Stimulated activated CD4-positive, alpha-beta T cell treated with anti-CD3 and anti-CD28 coated beads, Interleukin-1b, Interleukin-23, amount 100 ng/mL, for 1 hour (primary cell): ENCODE data around the gene GPR82.
"Not testable (repeated sequence)": the region's sequence is repeated elsewhere in the genome, so short reads cannot be mapped to it uniquely, and the experiment has no call there.

Experiments used
- DNase-seq, 2 donors: peaks; one replicate each; pipeline ENCODE4 v3.0.0-alpha.2; 2020; ENCODE audit warnings: low read depth in 2 of 2

GPR82 gene

DNA sequence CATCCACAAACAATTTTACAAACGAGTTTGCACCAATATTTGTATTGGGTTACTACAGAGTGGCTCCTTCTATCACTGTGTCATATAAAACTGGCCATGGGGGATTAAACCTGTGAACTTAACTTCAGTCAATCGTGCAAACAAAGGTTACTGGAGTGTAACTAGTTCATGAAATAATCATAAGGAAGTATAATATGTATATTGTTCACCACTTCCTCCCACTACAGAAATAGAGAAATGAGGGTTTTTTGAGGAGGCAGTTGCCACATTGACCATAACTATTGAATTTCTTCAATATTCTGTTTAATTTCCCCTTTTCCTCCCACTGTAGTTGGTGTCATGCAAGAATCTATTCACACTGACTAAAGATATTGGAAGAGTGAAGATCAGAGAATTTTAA is at the start of gene GPR82:
Gene GPR82, plus strand, starts transcription at position 356 of the 400 bp plus-strand sequence. CDS start 2,846 bp downstream, outside the sequence.
- DNase-seq, result no peak

GRCh38 chrX:41676361-41676760 is 47.6 kb upstream of the GPR82 start:
- DNase-seq, result not testable (repeated sequence)

DNA sequence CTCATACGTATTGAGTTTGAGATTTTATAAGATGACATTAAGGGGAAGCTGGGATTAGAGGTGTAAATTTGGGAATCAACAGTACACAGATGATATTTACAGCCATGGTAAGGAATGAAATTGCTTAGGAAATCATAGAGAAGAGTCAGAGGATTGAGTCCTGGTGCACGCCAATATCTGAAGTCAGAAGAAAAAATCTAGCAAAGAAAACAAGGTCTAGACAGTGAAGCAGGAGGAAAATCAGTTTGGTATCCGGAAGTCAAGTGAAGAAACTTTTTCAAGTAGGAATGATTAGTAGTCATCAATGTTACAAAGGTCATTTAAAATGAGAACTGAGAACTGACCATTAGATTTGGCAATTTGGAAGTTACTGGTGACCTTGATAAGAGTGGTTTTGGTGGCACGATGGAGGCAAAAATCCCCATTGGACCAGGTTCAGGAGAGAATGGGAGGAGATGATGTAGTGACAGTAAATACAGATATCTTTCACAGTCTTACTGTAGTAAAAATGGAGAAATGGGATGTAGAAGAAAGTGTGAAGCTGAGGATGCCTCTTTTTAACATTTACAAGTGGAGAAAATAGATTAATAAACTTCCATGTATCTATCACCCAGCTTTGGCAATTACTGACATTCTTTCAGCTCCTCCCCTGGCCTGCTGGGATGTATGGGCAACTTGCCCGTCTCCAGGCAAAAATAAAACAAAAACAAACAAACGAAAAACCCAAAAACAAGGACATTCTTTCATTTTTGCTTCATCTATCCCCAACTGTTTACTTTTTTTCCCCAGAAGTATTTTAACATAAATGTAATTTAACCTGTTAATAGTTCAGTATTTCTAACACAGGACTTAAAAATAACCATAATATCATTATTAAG is 46.6 kb upstream of the GPR82 start:
- no peak for DNase-seq

- no peak for DNase-seq
Measured at GRCh38 chrX:41684138-41684537, 39.8 kb upstream of the GPR82 start.

DNA sequence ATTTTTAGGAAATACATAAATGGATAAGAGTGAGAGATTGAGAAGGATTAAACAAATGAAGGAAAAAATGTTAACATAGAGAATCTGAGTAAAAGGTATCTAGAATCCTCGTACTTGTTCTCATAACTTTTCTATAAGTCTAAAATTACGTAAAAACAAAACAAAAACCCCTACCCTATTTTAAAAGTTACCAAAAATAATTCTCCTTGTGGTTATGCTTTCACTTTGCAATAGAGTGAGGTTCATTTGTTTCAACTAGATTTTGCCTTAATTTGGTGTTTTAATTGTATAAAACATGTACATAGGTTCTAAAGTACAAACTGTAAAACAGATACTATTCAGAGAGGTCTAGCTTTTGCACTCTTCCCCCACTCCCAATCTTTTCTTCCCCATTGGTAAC is 39.0 kb upstream of the GPR82 start:
- no peak for DNase-seq

DNA sequence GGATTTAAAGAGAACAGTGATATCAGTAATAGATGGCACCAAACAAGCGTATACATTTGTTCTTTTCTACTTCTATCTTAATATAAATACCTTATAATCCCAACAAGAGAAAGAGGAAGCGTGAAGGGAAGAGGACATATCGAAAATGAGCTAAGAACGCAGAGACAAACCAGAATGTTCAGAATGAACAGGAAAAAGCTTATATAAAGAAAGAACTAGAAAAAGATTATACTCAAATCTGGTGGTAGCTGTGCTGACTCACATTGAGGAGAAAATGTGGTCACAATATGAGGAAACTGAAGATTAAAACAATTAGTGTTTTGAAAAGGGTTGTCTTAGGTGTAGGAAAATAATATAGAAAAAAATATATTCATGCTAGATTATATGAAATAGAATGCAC is 37.2 kb upstream of the GPR82 start:
- no peak for DNase-seq

- DNase-seq, result no peak
Measured at GRCh38 chrX:41688156-41688555, 35.8 kb upstream of the GPR82 start.

DNA sequence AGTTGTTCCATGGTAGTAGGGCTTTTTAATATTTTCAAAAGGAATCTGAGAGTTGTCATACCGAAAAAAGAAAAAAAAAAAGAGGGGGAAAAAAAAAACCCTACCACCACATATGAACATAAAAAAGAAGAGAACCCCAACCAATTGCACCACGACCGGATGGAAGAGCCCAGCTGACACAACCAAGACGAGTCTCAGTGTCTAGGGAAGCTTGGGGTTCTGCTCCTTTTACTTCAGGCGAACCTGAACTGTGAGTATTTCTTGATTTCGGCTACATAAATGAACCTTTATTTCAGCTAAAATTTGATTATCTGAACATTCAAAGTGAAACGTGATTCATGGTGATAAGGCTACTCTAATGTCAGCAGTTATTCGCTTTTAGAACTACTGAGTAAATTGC is 35.1 kb upstream of the GPR82 start, which contains the start of gene GPR34:
Gene GPR34, plus strand, starts transcription at position 139 of the 400 bp plus-strand sequence. CDS start 6,661 bp downstream, outside the sequence.
- no peak for DNase-seq

DNA sequence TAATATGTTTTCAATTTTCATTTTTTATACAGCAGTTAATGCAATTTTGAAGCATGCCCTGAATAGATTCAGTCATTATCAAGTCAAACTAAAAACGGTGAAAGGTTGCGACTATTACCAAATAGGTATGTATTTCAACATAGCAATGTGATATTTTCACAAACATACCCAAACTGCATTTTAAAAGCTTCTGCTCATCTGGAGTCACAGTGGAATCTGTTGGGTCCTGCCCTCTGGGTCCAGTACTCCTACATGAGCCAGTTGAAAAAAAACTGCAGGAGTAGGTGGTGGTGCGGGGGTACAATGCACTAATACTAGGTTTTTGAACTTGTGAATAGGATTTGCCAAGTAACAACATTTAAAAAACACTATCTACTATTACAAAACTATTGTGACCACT is 34.3 kb upstream of the GPR82 start:
- DNase-seq, result no peak

GRCh38 chrX:41692162-41692749 is 31.7 kb upstream of the GPR82 start:
- DNase-seq, result no peak

DNA sequence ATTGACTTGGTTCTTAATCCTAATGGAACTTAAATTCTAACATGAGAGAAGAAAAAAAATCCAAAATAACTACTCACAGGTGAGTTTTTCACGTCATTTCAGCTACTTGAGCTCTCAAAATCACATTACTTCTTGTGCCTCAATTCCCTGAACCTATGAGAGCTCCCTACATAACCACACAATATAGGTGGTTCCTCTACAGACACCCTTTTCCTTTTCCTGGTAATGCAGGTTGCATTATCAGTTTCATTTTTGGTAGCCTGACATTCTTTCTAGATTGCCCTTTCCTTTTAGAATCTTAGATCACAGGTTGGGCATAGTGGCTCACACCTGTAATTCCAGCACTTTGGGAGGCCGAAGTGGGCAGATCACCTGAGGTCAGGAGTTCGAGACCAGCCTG is 31.0 kb upstream of the GPR82 start:
- DNase-seq, result no peak

GRCh38 chrX:41695426-41695825 is 28.6 kb upstream of the GPR82 start:
- DNase-seq, result no peak

GRCh38 chrX:41703574-41704029 is 20.4 kb upstream of the GPR82 start:
- no peak for DNase-seq

DNA sequence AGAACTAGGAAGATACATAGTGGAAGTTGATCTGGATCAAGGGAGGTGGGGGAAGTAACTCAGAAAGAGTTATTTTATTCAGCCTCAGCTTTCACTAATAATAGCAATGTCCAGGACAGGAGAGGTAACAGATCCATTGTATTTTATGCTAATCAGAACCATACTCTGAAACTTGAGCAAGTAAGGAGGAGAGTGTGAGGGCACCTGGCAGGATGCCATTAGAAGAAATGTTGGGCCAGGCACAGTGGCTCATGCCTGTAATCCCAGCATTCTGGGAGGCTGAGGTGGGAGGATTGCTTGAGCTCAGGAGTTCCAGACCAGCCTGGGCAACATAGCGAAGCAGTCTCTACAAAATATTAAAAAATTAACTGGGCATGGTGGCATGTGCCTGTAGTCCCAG is 18.9 kb upstream of the GPR82 start:
- no peak for DNase-seq

- DNase-seq, result no peak
Measured at GRCh38 chrX:41705680-41706374, 18.2 kb upstream of the GPR82 start.

DNA sequence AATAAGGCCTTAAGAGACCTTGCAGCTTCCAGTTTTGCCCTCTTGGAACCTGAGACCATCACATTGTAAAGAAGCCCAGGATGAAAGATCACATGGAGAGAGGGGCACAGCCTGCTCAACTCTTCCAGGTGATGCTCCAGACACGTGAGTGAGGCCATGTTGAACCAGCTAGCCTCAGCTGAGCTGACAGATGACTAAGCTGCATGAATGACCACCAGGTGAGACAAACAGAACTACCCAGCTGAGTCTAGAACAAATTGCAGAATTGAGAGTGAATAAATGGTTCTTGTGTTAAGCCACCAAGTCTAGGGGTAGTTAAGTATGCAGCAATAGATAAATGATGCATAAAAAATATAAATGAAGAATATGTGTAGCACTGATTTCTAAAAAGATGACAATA is 16.8 kb upstream of the GPR82 start:
- no peak for DNase-seq

- no peak for DNase-seq
Measured at GRCh38 chrX:41708486-41708885, 15.5 kb upstream of the GPR82 start.

GRCh38 chrX:41711021-41711667 is 12.8 kb upstream of the GPR82 start:
- DNase-seq, result no peak

- no peak for DNase-seq
Measured at GRCh38 chrX:41716222-41716621, 7.8 kb upstream of the GPR82 start.

DNA sequence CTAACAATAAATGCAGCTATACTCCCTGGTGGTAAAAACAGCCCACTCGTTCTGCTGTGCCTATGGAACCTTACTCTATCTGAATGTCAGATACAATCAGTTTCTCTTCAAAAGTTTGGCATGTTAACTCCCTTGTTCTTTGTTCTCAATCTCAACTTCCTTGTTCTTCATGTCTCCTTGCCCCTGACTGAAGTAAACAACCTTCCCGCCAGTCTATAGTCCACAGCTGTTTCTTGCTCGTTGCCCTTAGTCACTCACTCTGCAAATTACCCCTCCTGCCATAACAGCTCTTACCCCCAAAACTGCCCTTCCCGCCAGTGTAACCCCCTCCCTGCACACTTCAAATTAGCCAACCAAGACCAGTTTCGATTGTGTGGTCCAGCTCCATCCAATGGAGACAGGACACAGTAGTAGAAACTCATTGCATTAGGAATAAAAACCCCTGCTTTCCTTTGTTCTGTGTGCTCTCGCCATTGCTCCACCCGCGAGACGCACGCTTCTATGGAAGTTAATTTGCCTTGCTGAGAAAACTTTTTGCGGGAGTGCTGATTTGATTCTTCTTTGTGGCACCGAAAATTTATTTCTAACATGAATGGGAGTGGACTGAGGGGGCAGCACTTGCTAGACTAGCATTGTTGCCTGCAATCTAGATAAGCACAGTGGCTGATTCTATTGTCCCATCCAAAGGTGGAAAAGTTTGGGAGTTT is 7.1 kb upstream of the GPR82 start:
- no peak for DNase-seq

GRCh38 chrX:41718481-41719235 is 5.3 kb upstream of the GPR82 start:
- no peak for DNase-seq
